Measurements from ENCODE around the gene USP5.

DNA sequence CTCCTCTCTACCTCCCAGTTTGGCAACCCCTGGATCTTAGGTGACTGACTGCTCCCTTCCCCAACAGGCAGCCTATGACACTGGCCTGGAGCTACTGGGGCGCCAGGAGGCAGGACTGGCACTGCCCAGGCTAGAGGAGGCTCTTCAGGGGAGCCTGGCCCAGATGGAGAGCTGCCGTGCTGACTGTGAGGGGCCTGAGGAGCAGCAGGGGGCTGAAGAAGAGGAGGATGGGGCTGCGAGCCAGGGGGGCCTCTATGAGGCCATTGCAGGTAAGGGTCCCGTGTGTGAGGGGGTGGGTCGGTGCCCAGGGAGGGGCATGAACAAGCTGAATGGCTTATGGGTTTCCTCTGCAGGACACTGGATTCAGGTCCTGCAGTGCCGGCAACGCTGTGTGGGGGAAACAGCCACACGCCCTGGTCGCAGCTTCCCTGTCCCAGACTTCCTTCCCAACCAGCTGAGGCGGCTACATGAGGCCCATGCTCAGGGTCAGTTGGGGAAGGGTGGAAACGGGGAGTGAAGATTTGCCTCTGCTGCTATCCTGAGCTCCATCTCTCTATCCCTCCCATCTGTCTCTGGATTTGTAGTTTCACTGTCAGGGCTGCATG is 21.6 kb upstream of the USP5 start:
- TF ChIP-seq, protein P1, sequence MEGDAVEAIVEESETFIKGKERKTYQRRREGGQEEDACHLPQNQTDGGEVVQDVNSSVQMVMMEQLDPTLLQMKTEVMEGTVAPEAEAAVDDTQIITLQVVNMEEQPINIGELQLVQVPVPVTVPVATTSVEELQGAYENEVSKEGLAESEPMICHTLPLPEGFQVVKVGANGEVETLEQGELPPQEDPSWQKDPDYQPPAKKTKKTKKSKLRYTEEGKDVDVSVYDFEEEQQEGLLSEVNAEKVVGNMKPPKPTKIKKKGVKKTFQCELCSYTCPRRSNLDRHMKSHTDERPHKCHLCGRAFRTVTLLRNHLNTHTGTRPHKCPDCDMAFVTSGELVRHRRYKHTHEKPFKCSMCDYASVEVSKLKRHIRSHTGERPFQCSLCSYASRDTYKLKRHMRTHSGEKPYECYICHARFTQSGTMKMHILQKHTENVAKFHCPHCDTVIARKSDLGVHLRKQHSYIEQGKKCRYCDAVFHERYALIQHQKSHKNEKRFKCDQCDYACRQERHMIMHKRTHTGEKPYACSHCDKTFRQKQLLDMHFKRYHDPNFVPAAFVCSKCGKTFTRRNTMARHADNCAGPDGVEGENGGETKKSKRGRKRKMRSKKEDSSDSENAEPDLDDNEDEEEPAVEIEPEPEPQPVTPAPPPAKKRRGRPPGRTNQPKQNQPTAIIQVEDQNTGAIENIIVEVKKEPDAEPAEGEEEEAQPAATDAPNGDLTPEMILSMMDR (optimal IDR thresholded peaks at IDR 0.05 in 1 of 3, IDR thresholded peaks at IDR 0.05 in 1 of 3, conservative IDR thresholded peaks at IDR 0.05 in 1 of 3; ENCODE audit: extremely low read depth in 1 of 3, insufficient read depth in 2 of 3, low read length in 3 of 3): no peak
- no peak for TF ChIP-seq EZH2 (IDR thresholded peaks at IDR 0.05; ENCODE audit: low read length)
